Measurements from ENCODE around the gene ERVMER34-1. TPM values are rescaled to one million over a fixed set of nuclear protein-coding genes. Genes with fewer than 3 reads are reported as not detected.
A peak's percentile ranks its signal among the peaks of the same experiment; 100 is the strongest.

ERVMER34-1 gene
- total RNA-seq, 4 donors from 2014 or later: 0.40 TPM; not detected in 3

GRCh38 chr4:52743444-52744019 is 7.7 kb downstream of the ERVMER34-1 start:
- DNase-seq: no peak
- no peak for TF ChIP-seq CTCF (IDR thresholded peaks at IDR 0.05)
- no peak for TF ChIP-seq POLR2A (IDR thresholded peaks at IDR 0.05)
- H3K9me3 ChIP-seq: no peaks in the 10 kb centered on the region
- no peaks in the 10 kb centered on the region for H3K27me3 ChIP-seq
- no peaks in the 10 kb centered on the region for H3K4me1 ChIP-seq
- no peak overlapping the region for H3K4me3 ChIP-seq
- no peak overlapping the region for H3K27ac ChIP-seq
- no peaks in the 10 kb centered on the region for H3K36me3 ChIP-seq

GRCh38 chr4:52729586-52729985 is 21.6 kb downstream of the ERVMER34-1 start:
- Histone ChIP-seq H3K36me3 (no peaks in the 10 kb centered on the region), H3K9me3 (no peaks in the 10 kb centered on the region), H3K4me3 (no peak overlapping the region), H3K27ac (no peak overlapping the region), H3K4me1 (no peaks in the 10 kb centered on the region), H3K27me3 (no peaks in the 10 kb centered on the region)
- DNase-seq: no peak
- TF ChIP-seq CTCF (IDR thresholded peaks at IDR 0.05) (no peak), POLR2A (IDR thresholded peaks at IDR 0.05) (no peak)

- no peak overlapping the region for H3K27ac ChIP-seq
- H3K4me3 ChIP-seq: no peak overlapping the region
- DNase-seq: no peak
- no peaks in the 10 kb centered on the region for H3K4me1 ChIP-seq
- TF ChIP-seq CTCF (IDR thresholded peaks at IDR 0.05): no peak
- TF ChIP-seq POLR2A (IDR thresholded peaks at IDR 0.05): no peak
- H3K36me3 ChIP-seq: no peaks in the 10 kb centered on the region
- H3K27me3 ChIP-seq: no peaks in the 10 kb centered on the region
- no peaks in the 10 kb centered on the region for H3K9me3 ChIP-seq
These were observed 22.5 kb downstream of the ERVMER34-1 start for GRCh38 chr4:52728691-52729240.

- TF ChIP-seq POLR2A (IDR thresholded peaks at IDR 0.05) (no peak), CTCF (IDR thresholded peaks at IDR 0.05) (no peak)
- Histone ChIP-seq H3K27ac (no peak overlapping the region), H3K4me1 (peaks cover 0 to 6% (median 0%) of the 10 kb centered on the region in 4 donors), H3K9me3 (no peaks in the 10 kb centered on the region), H3K36me3 (no peaks in the 10 kb centered on the region), H3K27me3 (no peaks in the 10 kb centered on the region), H3K4me3 (no peak overlapping the region)
- DNase-seq: no peak
These were observed 24.2 kb downstream of the ERVMER34-1 start for GRCh38 chr4:52726826-52727580.

GRCh38 chr4:52721968-52722815 is 29.0 kb downstream of the ERVMER34-1 start:
- peak; percentile 92 to 97 (median 95) for DNase-seq
- Histone ChIP-seq H3K27ac (peak overlapping the region; percentile 82 to 95 (median 89)), H3K9me3 (no peaks in the 10 kb centered on the region), H3K4me1 (peaks cover 0 to 6% (median 0%) of the 10 kb centered on the region in 4 donors), H3K27me3 (no peaks in the 10 kb centered on the region), H3K4me3 (peak overlapping the region; percentile 65 to 86 (median 72)), H3K36me3 (no peaks in the 10 kb centered on the region)
- TF ChIP-seq CTCF (IDR thresholded peaks at IDR 0.05) (peak in 2 of 6 experiments; percentile 6), POLR2A (IDR thresholded peaks at IDR 0.05) (peak; percentile 36 to 56)
